Left forelimb (tissue), 1 donor: ENCODE results near the gene PPP1R12A.
A peak's percentile ranks its signal among the peaks of the same experiment; 100 is the strongest.
"Not testable (repeated sequence)": the region's sequence is repeated elsewhere in the genome, so short reads cannot be mapped to it uniquely, and the experiment has no call there.

ENCODE experiments used
- DNase-seq: peaks from one replicate; pipeline ENCODE4 v3.0.0-alpha.2; 2018; ENCODE audit warnings: low spot score

PPP1R12A gene

DNA sequence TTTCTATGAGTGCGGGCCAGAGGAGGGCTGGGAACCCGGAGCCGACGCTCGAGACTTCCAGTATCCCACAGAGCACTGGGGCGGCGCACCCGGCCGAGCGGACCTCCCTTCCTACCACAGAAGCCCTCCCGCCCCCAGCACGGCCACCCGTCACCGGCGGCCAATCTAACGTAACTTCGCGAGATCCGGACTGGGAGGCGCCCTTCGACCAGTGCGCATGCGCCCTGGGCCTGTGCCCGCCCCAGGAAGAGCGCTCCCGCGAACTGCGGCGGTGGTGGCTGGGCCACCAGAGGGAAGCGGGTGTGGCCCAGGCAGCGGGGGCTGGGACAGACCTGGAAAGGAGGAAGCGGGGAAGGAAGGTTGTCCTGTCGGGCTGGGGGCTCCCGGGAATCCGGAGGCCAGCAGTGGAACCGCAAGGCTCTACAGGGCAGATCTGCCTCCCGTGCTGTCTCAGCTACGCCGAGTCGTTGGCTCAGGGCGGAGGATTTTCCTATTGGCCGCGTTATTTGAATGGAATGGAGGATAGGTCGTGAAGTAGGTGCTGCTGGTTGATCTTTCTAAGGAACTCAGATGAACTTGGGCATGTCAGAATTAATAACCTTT lies at the start of gene PPP1R12A:
Gene PPP1R12A, minus strand, starts transcription at position 77 of the 603 bp plus-strand sequence. CDS start 166 bp downstream, outside the sequence.
- peak; percentile 98 for DNase-seq

DNA sequence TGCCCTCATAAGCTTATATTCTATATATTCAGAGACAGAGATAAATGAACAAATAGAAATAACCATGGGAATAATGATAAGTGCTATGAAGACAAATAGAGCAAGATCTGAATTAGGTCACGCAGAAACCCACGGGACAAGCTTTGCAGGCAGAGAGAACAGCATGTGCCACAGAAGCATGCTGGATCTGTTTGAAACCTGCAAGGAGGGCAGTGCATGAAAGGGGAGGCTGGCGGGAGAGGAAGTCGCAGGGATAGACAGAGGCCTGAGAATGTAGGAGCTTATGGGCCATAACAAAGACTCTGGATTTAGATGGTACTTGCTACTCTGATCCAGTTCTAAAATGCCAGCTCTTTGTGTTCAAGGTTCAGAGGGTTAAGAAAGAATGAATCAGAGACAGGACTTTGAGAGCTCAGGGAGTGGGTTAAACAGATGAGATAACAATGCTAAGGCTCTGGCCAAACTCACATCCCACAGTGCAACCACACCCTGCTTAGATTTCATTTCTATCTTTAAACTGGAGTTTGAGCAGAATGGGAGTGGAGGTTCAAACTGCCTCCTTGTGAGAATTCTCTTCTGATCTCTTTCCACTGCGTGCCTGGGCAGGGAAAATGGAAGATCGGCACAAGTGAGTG lies 49.2 kb upstream of the PPP1R12A start:
- no peak for DNase-seq

DNA sequence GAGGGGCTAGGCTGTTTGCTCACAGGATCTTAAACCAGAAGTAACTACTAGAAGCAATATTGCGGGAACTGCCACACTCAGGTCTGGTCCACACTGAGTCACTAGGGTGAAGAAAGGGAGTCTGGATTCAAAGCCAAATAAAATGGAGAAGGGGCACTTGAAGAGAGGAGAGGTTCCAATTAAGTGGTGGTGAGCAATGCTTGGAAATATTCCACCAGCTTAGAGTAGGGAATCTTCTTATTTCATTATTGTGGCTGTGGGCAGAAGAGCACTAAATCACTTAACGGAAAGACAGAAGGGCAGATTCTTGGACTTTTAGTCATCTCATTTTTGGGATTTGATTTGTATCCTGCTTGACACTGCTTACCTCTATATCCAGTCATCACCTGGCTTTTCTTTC lies 48.6 kb upstream of the PPP1R12A start:
- DNase-seq = no peak

DNA sequence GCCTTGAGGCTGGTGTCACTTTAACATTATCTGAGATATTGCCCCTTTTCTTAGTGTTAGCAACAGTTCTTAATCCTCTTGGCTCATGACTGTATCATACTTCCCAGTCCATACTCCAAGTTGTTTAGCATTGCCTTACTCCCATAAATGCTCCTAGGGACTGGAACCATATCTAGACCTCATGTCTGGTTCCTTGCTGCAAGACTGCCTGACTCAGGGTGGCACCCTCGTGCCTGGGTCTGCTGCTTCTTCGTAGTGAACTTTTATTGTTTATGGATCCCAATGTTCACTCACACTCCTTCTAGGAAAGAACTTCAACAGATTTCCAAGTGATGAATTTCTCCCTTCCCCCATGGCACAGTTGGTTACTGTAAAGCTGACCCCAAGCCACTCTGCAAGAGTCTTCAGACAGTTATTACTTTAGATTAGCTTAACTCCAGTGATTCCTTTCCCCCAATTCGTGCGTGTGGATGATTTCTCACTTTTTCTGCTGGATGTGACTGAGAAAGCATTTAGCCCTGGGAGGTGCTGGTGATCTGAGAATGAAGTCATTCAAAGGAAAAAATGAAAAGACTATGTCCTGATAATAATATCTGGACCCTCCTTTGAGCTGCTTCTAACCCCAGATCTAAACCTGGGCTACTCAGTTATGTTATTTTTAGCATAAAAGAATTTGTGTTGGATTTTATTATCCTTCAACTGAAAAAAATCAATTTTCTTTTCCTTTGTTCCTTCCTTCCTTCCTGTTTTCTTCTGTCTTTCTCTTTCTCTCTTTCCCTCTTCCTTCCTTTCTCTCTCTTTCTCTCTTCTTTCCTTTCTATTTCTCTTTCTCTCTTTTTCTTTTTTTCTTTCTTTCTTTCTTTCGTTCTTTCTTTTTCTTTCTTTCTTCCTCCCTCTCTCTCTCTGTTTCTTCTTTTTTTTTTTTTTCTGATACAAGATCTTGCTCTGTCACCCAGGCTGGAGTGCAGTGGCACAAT lies 47.5 kb upstream of the PPP1R12A start:
- no peak for DNase-seq

DNA sequence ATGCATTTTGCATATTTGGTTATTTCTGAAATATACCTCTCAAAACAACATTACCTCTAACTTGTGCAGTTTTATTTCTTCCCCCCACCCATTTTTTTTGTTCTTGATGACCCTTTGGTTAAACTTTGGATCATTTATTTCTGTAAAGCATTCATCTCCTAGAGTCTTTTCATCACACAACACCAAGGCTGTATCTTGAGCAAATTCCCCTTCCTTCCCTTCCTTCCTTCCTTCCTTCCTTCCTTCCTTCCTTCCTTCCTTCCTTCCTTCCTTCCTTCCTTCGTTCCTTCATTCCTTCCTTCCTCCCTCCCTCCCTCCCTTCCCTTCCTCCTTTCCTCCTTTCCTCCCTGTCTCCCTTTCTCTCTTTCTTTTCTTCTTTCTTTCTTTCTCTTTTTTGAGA lies 43.8 kb upstream of the PPP1R12A start:
- no peak for DNase-seq

DNA sequence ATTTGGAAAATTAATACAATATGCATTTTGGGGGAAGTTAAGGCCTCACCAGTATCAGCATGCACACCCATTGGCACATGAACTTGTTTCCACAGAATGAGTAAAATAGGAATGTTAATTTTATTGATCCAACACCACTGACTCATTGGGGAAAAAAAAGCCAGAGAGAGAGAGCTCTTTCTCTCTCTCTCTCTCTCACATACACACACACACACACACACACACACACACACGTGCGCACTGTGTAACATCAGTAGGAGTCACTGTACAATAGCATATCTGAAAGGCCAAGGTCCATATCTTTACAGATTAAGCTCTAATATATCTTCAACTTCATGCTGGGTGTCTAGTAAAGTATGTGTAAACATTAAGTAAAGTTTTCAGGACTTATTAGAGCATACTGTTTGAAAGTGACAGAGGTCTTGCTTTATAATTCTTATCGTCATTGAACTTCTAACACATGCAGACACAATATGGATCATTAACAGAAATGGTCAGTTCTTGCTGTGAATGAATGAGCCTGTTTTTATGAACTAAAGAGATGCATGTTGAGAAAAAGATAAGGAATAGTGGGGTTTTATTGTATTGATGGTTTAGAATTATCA lies 43.1 kb upstream of the PPP1R12A start:
- DNase-seq = not testable (repeated sequence)

DNA sequence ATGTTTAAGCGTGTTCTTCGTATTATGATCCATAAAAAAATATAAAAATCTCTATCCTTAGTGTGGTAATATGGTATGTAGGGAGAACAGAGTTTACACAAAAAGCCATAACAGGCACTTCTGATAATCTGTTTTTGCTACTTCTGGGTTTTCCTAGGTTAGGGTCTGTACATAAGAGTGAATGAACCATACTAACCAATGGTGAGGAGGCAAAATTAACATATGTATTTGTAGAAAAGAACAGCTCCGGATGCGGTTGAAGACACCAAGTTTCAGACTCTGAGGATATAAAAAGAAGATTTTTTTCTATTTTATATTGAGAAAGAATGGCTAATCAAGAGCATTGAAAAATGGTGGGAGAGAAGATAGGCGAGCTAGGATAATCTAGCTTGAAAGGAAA lies 40.2 kb upstream of the PPP1R12A start:
- no peak for DNase-seq

DNA sequence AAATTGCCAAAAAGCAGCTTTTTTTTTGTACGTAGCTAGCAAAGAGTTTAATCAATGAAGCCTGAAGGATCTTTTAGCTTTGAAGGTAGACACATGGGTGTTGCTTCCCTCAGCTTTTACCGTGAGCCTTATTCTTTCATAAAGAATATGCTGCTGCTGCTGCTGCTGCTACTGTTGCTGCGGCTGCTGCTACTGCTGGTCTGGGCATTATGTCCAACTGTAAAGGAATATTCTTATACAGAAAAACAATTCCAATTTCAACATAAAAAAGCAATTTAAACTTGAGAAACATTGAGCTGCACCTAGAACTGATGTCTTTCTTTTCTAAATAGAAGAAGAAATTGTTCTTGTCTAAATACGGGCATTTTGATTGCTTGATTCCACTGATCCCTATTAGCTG lies 38.9 kb upstream of the PPP1R12A start:
- DNase-seq = no peak

DNA sequence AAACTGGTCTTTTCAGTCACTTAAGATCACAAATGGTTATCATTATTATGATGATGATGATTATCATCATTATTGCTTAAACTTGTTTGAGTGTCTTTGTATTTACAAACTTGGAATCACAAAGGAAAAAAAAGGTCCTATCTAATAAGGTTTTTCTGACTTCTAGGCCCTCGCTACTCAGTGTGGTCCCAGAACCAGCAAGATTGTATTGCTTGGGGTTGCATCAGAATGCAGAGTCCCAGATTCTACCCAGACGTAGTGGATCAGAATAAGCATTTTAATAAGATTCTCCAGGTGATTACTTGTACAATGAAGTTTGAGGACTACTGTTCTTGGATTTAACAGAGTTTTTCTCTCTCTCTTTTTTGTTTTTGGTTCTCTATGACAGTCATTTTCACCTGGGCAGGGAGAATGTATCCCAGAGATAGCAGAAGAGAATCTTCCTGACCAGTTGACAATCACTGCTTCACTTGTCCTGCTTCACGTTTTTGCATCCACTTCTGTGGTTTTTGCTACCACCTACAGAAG lies 29.3 kb upstream of the PPP1R12A start:
- no peak for DNase-seq

DNA sequence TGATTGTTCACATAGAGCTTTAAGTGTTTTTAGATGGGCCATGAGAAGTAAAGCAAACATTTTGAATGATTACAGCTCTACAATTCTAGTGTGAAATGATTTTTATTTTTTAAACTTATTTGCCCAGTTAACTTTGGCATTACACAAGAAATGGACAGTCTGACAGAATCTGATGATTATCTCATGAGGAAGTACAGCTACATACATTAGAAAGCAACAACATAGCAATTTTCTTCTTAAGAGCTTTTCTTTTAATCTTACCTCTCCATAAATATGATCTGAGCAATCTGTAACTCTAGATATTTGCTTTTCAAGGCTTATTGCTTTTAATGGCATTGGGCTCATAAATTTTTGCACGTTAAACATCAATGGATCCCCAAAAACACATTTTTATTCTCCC lies 26.5 kb upstream of the PPP1R12A start:
- no peak for DNase-seq

DNA sequence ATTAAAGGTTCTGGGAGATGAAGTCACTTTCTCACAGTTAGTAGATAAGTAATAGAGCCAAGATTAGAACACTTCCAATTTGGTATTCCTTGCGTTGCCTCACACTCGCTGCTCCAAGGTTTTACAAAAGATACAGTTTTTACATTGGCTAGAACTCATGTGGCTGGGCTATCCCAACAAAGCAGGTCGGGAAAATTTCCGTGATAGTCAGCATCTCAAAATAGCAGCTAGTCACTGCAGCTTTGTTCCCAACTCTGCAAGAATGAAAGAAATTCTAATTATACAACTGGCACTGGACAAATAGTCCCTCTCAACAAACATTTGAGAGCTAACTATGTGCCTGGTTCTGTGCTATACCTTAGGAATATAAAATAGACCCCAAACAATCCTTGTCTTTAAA lies 24.6 kb upstream of the PPP1R12A start:
- DNase-seq = no peak

DNA sequence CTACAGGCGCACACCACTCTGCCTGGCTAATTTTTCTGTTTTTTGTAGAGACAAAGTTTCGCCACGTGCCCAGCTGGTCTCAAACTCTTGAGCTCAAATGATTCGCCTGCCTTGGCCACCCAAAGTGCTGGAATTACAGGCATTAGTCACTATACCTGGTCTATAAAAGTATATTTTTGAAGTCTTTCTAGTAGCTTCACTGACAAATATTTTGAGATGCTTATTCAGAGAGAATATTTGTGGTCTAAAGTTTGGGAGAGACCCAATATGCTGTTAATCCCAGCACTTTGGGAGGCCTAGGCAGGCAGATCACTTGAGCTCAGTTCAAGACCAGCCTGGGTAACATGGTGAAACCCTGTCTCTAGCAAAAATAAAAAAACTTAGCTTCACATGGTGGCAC lies 22.0 kb upstream of the PPP1R12A start:
- no peak for DNase-seq

DNA sequence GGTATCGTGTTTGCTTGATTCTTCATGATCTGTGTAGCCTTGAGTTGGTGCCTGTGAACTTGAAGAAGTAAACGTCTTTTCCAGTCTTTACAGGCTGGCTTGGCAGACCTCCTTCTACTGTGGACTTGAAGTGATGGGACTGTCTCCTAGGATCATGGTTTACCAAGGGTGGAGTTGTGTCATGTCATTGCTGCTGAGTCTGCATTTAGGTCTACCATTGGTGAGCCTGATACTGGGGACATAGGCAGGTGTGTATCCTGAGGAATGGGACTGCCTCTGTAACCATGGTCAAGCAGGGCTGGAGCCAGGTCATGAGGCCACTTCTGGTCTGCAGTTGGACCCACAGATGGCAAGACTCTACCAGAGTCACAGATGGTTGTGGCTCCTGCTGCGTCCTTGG lies 20.7 kb upstream of the PPP1R12A start:
- DNase-seq = no peak

DNA sequence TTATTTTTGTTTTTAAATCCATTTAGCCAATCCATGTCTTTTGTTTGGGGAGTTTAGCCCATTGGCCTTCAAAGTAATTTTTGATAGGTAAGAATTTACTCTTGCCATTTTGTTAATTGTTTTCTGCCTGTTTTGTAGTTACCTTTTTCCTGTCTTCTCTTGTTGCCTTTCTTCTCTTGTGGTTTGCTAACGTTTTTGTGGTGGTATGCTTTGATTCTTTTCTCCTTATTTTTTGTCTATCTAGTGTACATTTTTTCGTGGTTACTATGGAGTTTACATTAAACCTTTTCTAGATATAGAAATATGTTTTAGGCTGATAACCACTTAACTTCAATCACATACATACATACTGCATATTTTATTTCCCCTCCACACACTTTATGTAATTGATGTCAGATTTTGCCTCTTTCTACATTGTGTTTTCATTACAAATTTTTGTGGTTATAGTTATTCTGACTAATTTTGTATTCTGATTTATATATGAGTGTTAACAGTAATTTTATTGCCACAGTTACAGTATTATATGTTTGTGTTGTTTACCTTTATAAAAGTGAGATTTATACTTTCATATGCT lies 19.2 kb upstream of the PPP1R12A start:
- DNase-seq = no peak

DNA sequence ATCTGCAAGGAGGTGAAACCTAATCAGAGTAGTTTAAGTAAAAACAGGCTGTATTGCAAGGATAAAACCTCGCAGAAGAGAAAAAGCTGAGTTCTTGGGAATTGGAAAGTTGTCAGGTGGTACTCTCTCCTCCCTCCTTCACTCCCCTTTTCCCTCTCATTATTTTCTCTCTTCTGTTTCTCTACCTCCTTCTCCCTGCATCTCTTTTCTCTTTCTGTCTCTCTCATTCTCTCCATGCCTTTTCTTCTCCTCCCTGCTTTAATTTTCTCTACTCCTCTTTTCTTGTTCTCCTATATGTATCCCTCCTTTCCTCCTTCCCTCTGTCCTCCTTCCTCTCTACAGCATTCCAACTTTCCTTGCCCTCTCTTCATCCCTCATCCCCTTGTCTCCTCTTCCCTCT lies 14.2 kb upstream of the PPP1R12A start:
- no peak for DNase-seq

DNA sequence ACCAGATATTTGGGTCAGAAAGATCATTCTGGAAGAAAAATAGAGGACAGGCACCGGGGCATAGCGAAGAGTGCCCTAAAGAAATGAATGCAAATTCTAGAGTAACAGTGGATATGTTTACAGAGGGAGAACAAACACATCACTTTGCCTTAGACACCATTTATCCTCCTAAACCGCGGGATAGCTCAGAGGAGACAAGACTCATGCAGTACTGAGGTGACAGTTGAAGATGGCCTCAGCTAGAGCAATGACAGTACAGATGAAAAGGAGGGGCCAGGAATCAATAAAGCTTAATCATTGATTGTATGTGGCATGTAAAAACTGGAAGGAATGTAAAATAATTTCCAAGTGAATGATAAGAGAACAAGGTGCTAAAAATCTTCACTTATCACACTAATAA lies 10.5 kb upstream of the PPP1R12A start:
- DNase-seq = no peak

DNA sequence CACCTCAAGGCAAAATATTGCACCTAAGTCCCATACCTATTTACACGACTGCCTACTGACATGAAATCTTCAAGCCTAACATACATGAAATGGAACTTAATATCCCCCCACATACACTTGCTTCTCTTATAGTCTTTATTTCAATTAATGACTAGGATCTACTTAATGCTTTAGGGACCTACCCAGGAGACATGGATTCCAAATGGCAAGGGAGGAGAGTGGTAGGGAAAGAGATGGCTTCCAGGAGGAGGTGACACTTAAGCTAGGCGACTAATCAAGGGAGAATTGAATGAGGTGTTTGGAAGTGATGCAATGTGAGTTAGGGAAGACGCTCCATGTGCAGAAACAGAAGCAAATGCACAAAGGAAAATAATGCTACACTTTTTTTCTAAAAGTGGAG lies 9.7 kb upstream of the PPP1R12A start:
- no peak for DNase-seq

DNA sequence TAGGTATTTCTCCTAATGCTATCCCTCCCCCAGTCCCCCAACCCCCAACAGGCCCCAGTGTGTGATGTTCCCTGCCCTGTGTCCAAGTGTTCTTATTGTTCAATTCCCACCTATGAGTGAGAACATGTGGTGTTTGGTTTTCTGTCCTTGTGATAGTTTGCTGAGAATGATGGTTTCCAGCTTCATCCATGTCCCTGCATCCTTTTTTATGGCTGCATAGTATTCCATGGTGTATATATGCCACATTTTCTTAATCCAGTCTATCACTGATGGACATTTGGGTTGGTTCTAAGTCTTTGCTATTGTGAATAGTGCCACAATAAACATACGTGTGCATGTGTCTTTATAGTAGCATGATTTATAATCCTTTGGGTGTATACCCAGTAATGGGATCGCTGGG lies 7.9 kb upstream of the PPP1R12A start:
- DNase-seq = not testable (repeated sequence)

DNA sequence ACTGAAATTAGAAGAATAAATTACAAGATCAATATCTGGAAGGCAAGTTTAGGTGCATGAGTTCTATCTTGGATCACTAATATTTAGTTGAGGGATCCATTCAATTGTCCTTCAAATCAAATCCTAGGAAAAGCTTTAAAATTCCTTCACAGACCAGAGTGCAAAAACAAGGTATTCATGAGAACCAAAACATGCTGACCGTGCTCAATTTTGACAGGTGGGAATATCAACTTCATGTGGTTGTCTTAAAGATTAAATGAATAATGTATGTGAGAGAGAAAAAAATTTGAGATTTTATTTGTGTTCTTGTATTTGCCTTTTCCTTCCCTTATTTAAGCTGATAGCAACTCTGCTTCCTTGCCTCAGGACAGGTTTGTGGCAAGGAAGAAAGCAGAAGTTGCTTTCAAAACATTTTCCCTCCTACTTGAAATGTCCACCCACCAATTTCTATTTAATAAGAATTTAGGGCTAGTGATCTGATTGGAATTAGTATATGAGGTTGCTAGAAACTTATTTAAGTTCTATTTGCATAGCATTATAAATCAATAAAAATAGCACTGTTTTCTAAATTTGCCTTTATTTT lies 4.9 kb upstream of the PPP1R12A start:
- DNase-seq = no peak

DNA sequence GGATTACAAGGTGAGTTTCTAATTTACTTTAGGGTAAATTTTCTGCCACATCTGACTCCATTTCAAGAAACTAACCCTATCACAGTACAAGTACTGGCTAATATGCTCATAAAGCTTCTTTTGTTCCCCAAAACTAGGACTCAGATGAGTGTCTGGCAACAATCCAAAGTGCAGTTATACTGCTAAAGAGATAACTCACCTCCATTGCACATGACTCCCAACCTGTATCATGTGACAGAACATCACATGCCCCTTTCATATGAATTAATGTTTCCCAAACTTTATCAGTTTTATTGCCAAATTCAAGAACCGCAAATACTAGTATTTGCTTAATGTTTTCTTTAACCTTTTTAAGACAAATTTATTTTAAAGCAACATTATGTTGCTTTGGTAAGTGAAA lies 3.9 kb upstream of the PPP1R12A start:
- no peak for DNase-seq

DNA sequence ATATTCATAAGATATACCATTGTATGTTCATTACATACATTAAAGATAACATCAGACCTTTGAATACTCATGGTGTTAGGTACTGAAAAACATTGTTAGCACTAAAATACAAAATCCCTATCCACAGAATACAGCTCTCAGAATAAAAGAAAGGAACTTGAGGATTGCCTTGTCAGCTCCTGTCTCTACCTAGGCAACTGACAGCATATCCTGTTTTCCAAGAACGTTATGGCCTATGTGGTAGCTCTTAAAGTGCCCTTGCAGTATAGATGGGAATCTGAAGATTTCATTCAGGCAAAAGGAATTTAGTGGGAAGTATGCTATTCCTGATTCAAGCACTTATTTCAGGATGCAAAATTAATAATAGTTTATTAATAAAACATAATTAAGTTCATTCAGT lies 1.8 kb upstream of the PPP1R12A start:
- DNase-seq = no peak
